OCI-LY7 (cell line): ENCODE results near the gene OGG1. TPM values are rescaled to one million over a fixed set of nuclear protein-coding genes. Genes with fewer than 3 reads are reported as not detected.

Experiments
- BruUV-seq: library from RNA; stranded (reverse); fragments of 400-500 nt; replicated peaks from 2 replicates; lab custom pipeline; 2021; lab: Mats Ljungman, UMichigan
- CTCF ChIA-PET: fragments of 300-600 bp; sonication (Branson Sonifier 250); formaldehyde crosslinking; loops from one replicate; lab custom pipeline; 2022; ENCODE audit warnings: antibody characterized with exemption; ENCODE audit not compliant: unreplicated experiment; lab: Charles Lee
- POLR2A ChIA-PET: fragments of 300-600 bp; sonication (Branson Sonifier 250); formaldehyde crosslinking; loops from one replicate; lab custom pipeline; 2022; ENCODE audit warnings: antibody characterized with exemption; lab: Charles Lee
- DNase-seq: peaks from one replicate; pipeline ENCODE4 v3.0.0-alpha.2; 2015; ENCODE audit warnings: low spot score
- H2AFZ ChIP-seq: fragments of 200-600 bp; sonication (generic), shearing (Covaris generic); 2 replicates; pipeline ENCODE4 v1.6.1; 2014; ENCODE audit warnings: mild to moderate bottlenecking, antibody characterized with exemption, low read length, moderate library complexity
- H3K27ac ChIP-seq: fragments of 200-600 bp; sonication (generic); 2 replicates; pipeline ENCODE4 v1.5.1; 2014; ENCODE audit warnings: mixed run types, low read depth, mild to moderate bottlenecking, moderate library complexity, low read length, inconsistent platforms; ENCODE audit not compliant: poor library complexity, severe bottlenecking
- H3K36me3 ChIP-seq: fragments of 200-600 bp; sonication (generic); 2 replicates; pipeline ENCODE4 v1.6.1; 2014; ENCODE audit warnings: mild to moderate bottlenecking, antibody characterized with exemption, low read length, moderate library complexity, mixed read lengths; ENCODE audit not compliant: insufficient read depth
- H3K4me1 ChIP-seq: fragments of 200-600 bp; sonication (generic); 2 replicates; pipeline ENCODE4 v1.5.1; 2014; ENCODE audit warnings: mild to moderate bottlenecking, low read length; ENCODE audit not compliant: insufficient read depth, poor library complexity, severe bottlenecking
- H3K4me2 ChIP-seq: fragments of 200-600 bp; sonication (generic); 2 replicates; pipeline ENCODE4 v1.6.1; 2014; ENCODE audit warnings: mild to moderate bottlenecking, low read length
- H3K4me3 ChIP-seq: fragments of 200-600 bp; sonication (generic); 2 replicates; pipeline ENCODE4 v1.5.1; 2014; ENCODE audit warnings: mild to moderate bottlenecking, low read depth, low read length; ENCODE audit not compliant: poor library complexity, severe bottlenecking
- H3K79me2 ChIP-seq: fragments of 200-600 bp; sonication (generic); 2 replicates; pipeline ENCODE4 v1.6.1; 2016; ENCODE audit warnings: low read depth, mild to moderate bottlenecking, low read length, moderate library complexity, mixed read lengths; ENCODE audit not compliant: insufficient read depth
- H3K9me2 ChIP-seq: fragments of 200-600 bp; sonication (generic); 2 replicates; pipeline ENCODE4 v1.6.1; 2016; ENCODE audit warnings: mild to moderate bottlenecking, low read length, mixed read lengths; ENCODE audit not compliant: insufficient read depth
- H3K9me3 ChIP-seq: fragments of 200-600 bp; sonication (generic); 2 replicates; pipeline ENCODE4 v1.6.1; 2014; ENCODE audit warnings: mild to moderate bottlenecking, mixed run types, low read length, mixed read lengths
- H4K20me1 ChIP-seq: fragments of 200-600 bp; sonication (generic); 2 replicates; pipeline ENCODE4 v1.6.1; 2014; ENCODE audit warnings: mild to moderate bottlenecking, antibody characterized with exemption, low read length, moderate library complexity, mixed read lengths; ENCODE audit not compliant: insufficient read depth
- EZH2phosphoT487 ChIP-seq: fragments of 200-600 bp; sonication (generic); IDR thresholded peaks from 2 replicates; pipeline ENCODE4 v1.6.1; 2018; ENCODE audit warnings: low read depth, borderline replicate concordance, mild to moderate bottlenecking, mixed run types, antibody characterized with exemption, low read length, moderate library complexity, mixed read lengths
- intact Hi-C: fragments of 100-400 bp; cut with micrococcal nuclease; formaldehyde crosslinking; loops from one replicate; pipeline ENCODE4 v1.10.0; 2022; ENCODE audit not compliant: unreplicated experiment
- total RNA-seq, 2 experiments: library from RNA; depleted of rRNA in 1 of 2; stranded (reverse); fragments of >200 nt in 1 of 2; shearing (Covaris generic) in 1 of 2; gene quantifications; 2 replicates each; pipeline ENCODE4 v1.2.3, GENCODE V29; 2014 to 2022
- TF ChIP-seq, protein P1 (sequence below): fragments of 200-600 bp; sonication (generic); conservative IDR thresholded peaks from 2 replicates; pipeline ENCODE4 v1.5.1; 2014; ENCODE audit warnings: mild to moderate bottlenecking, antibody characterized with exemption, low read length, moderate library complexity, mixed read lengths

The OGG1 gene
- total RNA-seq, 2 experiments from 2014 or later, result 119 to 121 TPM

DNA sequence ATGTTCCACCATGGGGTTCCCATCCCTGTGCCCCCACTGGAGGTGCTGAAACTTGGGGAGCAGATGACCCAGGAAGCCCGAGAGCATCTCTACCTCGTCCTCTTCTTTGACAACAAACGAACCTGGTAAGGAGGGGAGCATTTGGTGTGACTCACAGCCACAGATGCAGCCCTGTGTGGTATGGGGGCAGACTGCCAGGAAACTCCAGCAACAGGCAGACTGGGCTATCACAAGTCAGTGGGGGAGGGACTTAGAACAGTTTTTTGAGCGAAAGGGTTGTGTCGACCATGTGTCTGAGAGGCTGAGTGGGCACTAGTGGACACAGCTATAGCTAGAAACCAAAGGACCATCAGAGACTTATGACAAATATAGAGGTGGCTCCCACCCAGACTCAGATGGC, 3.4 kb upstream of the OGG1 start:
- no TSS peak for BruUV-seq
- Histone ChIP-seq H3K27ac (no peak overlapping the region), H3K4me2 (no peak overlapping the region), H3K36me3 (peaks cover 84% of the 10 kb centered on the region), H3K79me2 (peaks cover 11% of the 10 kb centered on the region), H3K4me1 (peaks cover 7% of the 10 kb centered on the region), H3K9me3 (no peaks in the 10 kb centered on the region), H2AFZ (no peak overlapping the region), H3K4me3 (no peak overlapping the region), H4K20me1 (no peaks in the 10 kb centered on the region), H3K9me2 (no peaks in the 10 kb centered on the region)
- CTCF ChIA-PET, result no interaction called here
- no peak for DNase-seq
- POLR2A ChIA-PET, result no interaction called here
- TF ChIP-seq, protein P1, sequence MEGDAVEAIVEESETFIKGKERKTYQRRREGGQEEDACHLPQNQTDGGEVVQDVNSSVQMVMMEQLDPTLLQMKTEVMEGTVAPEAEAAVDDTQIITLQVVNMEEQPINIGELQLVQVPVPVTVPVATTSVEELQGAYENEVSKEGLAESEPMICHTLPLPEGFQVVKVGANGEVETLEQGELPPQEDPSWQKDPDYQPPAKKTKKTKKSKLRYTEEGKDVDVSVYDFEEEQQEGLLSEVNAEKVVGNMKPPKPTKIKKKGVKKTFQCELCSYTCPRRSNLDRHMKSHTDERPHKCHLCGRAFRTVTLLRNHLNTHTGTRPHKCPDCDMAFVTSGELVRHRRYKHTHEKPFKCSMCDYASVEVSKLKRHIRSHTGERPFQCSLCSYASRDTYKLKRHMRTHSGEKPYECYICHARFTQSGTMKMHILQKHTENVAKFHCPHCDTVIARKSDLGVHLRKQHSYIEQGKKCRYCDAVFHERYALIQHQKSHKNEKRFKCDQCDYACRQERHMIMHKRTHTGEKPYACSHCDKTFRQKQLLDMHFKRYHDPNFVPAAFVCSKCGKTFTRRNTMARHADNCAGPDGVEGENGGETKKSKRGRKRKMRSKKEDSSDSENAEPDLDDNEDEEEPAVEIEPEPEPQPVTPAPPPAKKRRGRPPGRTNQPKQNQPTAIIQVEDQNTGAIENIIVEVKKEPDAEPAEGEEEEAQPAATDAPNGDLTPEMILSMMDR, result no peak
- TF ChIP-seq EZH2phosphoT487, result no peak
- intact Hi-C loops, result no loop called here

GRCh38 chr3:9747267-9747666, 2.5 kb upstream of the OGG1 start:
- BruUV-seq, result no TSS peak
- Histone ChIP-seq H3K4me2 (no peak overlapping the region), H2AFZ (no peak overlapping the region), H3K36me3 (peaks cover 84% of the 10 kb centered on the region), H3K4me3 (no peak overlapping the region), H4K20me1 (no peaks in the 10 kb centered on the region), H3K27ac (no peak overlapping the region), H3K79me2 (peaks cover 19% of the 10 kb centered on the region), H3K9me2 (no peaks in the 10 kb centered on the region), H3K4me1 (peaks cover 17% of the 10 kb centered on the region), H3K9me3 (no peaks in the 10 kb centered on the region)
- CTCF ChIA-PET, result no interaction called here
- TF ChIP-seq, protein P1, result no peak
- TF ChIP-seq EZH2phosphoT487, result no peak
- no peak for DNase-seq
- intact Hi-C loops, result no loop called here
- POLR2A ChIA-PET, result no interaction called here

- H3K9me3 ChIP-seq, result no peaks in the 10 kb centered on the region
- no peak for DNase-seq
- intact Hi-C loops, result no loop called here
- no TSS peak for BruUV-seq
- H3K9me2 ChIP-seq, result no peaks in the 10 kb centered on the region
- H4K20me1 ChIP-seq, result no peaks in the 10 kb centered on the region
- TF ChIP-seq EZH2phosphoT487, result no peak
- TF ChIP-seq, protein P1, result no peak
- H3K27ac ChIP-seq, result no peak overlapping the region
- H3K4me2 ChIP-seq, result no peak overlapping the region
- peaks cover 84% of the 10 kb centered on the region for H3K36me3 ChIP-seq
- peaks cover 24% of the 10 kb centered on the region for H3K4me1 ChIP-seq
- H3K79me2 ChIP-seq, result peaks cover 19% of the 10 kb centered on the region
- CTCF ChIA-PET, result no interaction called here
- POLR2A ChIA-PET, result interaction anchor here (0.6 to 3.6 kb wide), 2 partner anchors 17 to 88 kb away, joined by 4 to 16 read pairs; partner anchors contain the start of gene BRPF1
- H3K4me3 ChIP-seq, result no peak overlapping the region
- no peak overlapping the region for H2AFZ ChIP-seq
These were observed 1.7 kb upstream of the OGG1 start for GRCh38 chr3:9748031-9748430.
